Breast epithelium (tissue), 3 donors: ENCODE data around the gene MBP.

ENCODE experiments used
- CTCF ChIP-seq, 3 donors: fragments of 450-650 bp; IDR thresholded peaks; one replicate each; pipeline ENCODE4 v1.5.1; 2016 to 2017; ENCODE audit warnings: antibody characterized with exemption in 3 of 3, mild to moderate bottlenecking in 3 of 3, moderate library complexity in 3 of 3
- POLR2A ChIP-seq: fragments of 450-650 bp; IDR thresholded peaks from one replicate; pipeline ENCODE4 v1.6.1; 2016; ENCODE audit warnings: antibody characterized with exemption, mild to moderate bottlenecking, moderate library complexity
- POLR2AphosphoS5 ChIP-seq, 3 donors: sonication (generic); formaldehyde crosslinking; IDR thresholded peaks; one replicate each; pipeline ENCODE4 v1.6.1; 2017; ENCODE audit warnings: antibody characterized with exemption in 3 of 3

- TF ChIP-seq CTCF (IDR thresholded peaks at IDR 0.05) (no peak), POLR2A (no peak), POLR2AphosphoS5 (IDR thresholded peaks at IDR 0.05) (no peak)
These were observed 112.0 kb downstream of the MBP start for GRCh38 chr18:77020561-77020960.
